ENCODE measurements around the gene SKA3.

Gene SKA3

DNA sequence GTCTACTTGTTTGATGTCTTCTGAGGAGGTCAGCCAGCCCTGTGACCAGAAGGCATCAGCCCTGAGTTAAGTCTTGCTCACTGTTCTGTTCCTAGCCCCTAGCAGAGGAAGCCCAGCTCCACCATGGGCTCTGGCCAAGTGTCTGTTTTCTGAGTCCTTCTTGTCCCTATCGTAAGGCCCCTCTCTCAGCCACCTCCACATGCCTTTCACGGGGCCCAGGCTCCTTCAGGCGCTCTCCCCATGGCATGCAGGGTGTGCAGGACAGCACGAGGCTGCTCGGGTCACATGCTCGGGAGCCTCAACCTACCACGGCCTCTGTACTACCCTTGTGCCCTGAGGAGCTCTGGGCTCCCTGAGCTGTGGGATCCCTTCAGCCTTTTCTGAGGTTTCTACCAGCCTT, 67.2 kb downstream of the SKA3 start:
- Histone ChIP-seq H3K27ac (ENCODE audit: extremely low read depth, low read depth, low read length) (no peak overlapping the region), H3K9me3 (ENCODE audit: control insufficient read depth, insufficient read depth, low read depth, low read length) (no peaks in the 10 kb centered on the region), H3K36me3 (ENCODE audit: control insufficient read depth in 2 of 2, insufficient read depth in 1 of 2, low read length in 2 of 2) (no peaks in the 10 kb centered on the region), H3K4me1 (ENCODE audit: control insufficient read depth, insufficient read depth, low read length) (no peaks in the 10 kb centered on the region), H3K4me3 (ENCODE audit: low read depth, low read length) (no peak overlapping the region)
- ChIA-PET CTCF (interaction anchor here (0.6 to 1.5 kb wide), 4 partner anchors 184 to 449 kb away, joined by 3 read pairs; no protein-coding TSS in a partner anchor), POLR2A (no interaction called here)
- no peak for TF ChIP-seq ZNF654 (tag by site-specific recombination; IDR thresholded peaks at IDR 0.05; ENCODE audit: low read depth)
- TF ChIP-seq ZNF114 (tag by site-specific recombination; IDR thresholded peaks at IDR 0.05) = no peak
- TF ChIP-seq PATZ1 (tag by site-specific recombination; IDR thresholded peaks at IDR 0.05) = no peak
- TF ChIP-seq ZNF561 (tag by site-specific recombination; IDR thresholded peaks at IDR 0.05; ENCODE audit: borderline replicate concordance) = no peak

DNA sequence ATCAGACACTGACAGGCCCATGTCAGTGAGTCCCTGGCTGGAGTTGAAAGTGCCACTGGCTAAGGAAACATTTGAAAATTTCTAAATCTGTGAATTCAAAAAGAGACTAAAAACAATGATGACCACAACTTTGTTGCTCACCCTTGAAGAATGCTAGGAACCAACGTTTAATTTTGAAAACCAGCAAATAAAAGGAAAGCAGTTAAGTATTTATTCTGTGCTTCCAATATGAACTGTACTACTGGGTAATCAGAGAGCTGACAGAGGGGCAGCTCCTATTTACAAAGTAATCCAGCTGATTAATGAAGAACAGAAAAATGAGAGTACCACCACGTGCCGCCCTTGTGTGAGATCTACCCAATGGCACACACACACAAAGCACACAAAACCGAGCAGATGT, 70.3 kb downstream of the SKA3 start:
- Histone ChIP-seq H3K27ac (ENCODE audit: extremely low read depth, low read depth, low read length) (no peak overlapping the region), H3K36me3 (ENCODE audit: control insufficient read depth in 2 of 2, insufficient read depth in 1 of 2, low read length in 2 of 2) (no peaks in the 10 kb centered on the region), H3K4me3 (ENCODE audit: low read depth, low read length) (no peak overlapping the region), H3K4me1 (ENCODE audit: control insufficient read depth, insufficient read depth, low read length) (no peaks in the 10 kb centered on the region), H3K9me3 (ENCODE audit: control insufficient read depth, insufficient read depth, low read depth, low read length) (no peaks in the 10 kb centered on the region)
- ChIA-PET POLR2A (no interaction called here), CTCF (interaction anchor here (0.6 kb wide), 3 partner anchors 85 to 236 kb away, joined by 3 read pairs; no protein-coding TSS in a partner anchor)
- TF ChIP-seq ZNF707 (tag by site-specific recombination; IDR thresholded peaks at IDR 0.05) = no peak
- no peak for TF ChIP-seq ZNF549 (tag by site-specific recombination; IDR thresholded peaks at IDR 0.05)
- TF ChIP-seq ZNF654 (tag by site-specific recombination; IDR thresholded peaks at IDR 0.05; ENCODE audit: low read depth) = no peak
- no peak for TF ChIP-seq PRDM2 (tag by site-specific recombination; IDR thresholded peaks at IDR 0.05; ENCODE audit: borderline replicate concordance)

DNA sequence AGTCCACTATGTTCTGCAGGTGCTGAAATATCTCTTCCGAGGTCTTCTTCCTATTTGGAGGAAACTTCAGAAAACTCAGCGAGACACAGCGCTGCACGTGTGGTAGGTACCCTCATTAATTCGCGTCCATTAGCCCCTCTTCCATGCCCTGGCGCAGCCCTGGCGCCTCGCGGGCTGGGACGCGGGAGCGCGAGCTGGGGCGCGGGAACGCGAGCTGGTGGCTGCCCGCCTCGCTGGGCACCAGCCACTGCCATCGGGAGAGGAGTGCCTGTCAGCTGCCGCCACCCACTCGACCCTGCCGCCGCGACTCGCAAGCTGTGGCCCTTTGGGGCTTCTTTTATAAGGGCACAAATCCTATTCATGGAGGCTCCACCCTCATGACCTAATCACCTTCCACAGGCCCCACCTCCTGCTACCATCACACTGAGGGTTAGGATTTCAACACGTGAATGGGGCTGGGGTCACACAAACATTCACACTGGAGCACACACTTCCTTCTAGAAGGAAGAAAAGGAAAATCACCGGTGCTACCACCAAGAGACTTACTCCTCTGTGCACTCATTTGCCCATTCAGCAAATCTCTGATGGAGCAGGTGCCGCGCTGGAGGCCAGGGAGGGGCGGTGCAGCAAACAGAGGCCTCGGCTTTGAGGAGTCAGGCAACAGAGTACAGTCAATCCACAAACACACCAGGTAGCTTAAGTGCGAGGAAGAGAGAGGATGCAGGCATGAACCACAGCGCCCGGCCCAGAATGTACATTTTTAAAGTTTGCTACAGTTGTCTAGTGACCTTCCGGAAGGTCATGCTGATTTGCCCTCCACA, 71.9 kb downstream of the SKA3 start:
- POLR2A ChIA-PET = no interaction called here
- no peaks in the 10 kb centered on the region for H3K36me3 ChIP-seq (ENCODE audit: control insufficient read depth in 2 of 2, insufficient read depth in 1 of 2, low read length in 2 of 2)
- no peaks in the 10 kb centered on the region for H3K4me1 ChIP-seq (ENCODE audit: control insufficient read depth, insufficient read depth, low read length)
- no peak overlapping the region for H3K4me3 ChIP-seq (ENCODE audit: low read depth, low read length)
- no peaks in the 10 kb centered on the region for H3K9me3 ChIP-seq (ENCODE audit: control insufficient read depth, insufficient read depth, low read depth, low read length)
- no peak overlapping the region for H3K27ac ChIP-seq (ENCODE audit: extremely low read depth, low read depth, low read length)
- CTCF ChIA-PET = no interaction called here
- TF ChIP-seq ZNF600 (tag by site-specific recombination; IDR thresholded peaks at IDR 0.05) = no peak
- TF ChIP-seq GLI2 (tag by site-specific recombination; IDR thresholded peaks at IDR 0.05; ENCODE audit: borderline replicate concordance, low read depth) = no peak
- no peak for TF ChIP-seq ZNF473 (tag by site-specific recombination; IDR thresholded peaks at IDR 0.05)
- no peak for TF ChIP-seq ZNF544 (tag by site-specific recombination; IDR thresholded peaks at IDR 0.05)
- TF ChIP-seq KLF8 (tag by site-specific recombination; IDR thresholded peaks at IDR 0.05) = no peak
- no peak for TF ChIP-seq KLF10 (tag by site-specific recombination; IDR thresholded peaks at IDR 0.05)
- TF ChIP-seq ZBTB21 (tag by site-specific recombination; IDR thresholded peaks at IDR 0.05) = no peak
- no peak for TF ChIP-seq ZNF785 (tag by site-specific recombination; IDR thresholded peaks at IDR 0.05)
- TF ChIP-seq ZNF843 (tag by site-specific recombination; IDR thresholded peaks at IDR 0.05) = no peak
- TF ChIP-seq ZNF155 (tag by site-specific recombination; IDR thresholded peaks at IDR 0.05) = no peak
- no peak for TF ChIP-seq ZNF654 (tag by site-specific recombination; IDR thresholded peaks at IDR 0.05; ENCODE audit: low read depth)
- TF ChIP-seq ZBTB49 (tag by site-specific recombination; IDR thresholded peaks at IDR 0.05; ENCODE audit: low read depth) = no peak
- TF ChIP-seq ZNF48 (tag by site-specific recombination; IDR thresholded peaks at IDR 0.05) = no peak
